HepG2 (cell line): ENCODE data around the gene TMEM98.

ENCODE experiments used
- ISX ChIP-seq: sonication (generic); formaldehyde crosslinking; conservative IDR thresholded peaks from 2 replicates; pipeline ENCODE4 v1.5.0; 2020; ENCODE audit warnings: missing genetic modification reagents
- JUND ChIP-seq: sonication (generic); formaldehyde crosslinking; IDR thresholded peaks from 2 replicates; pipeline ENCODE4 v1.8.0; 2022; ENCODE audit warnings: mild to moderate bottlenecking, missing genetic modification reagents
- KAT8 ChIP-seq: IDR thresholded peaks from 2 replicates; pipeline ENCODE4 v1.6.1; 2016; ENCODE audit warnings: missing genetic modification reagents, missing compliant biosample characterization
- POGZ ChIP-seq: sonication (generic); formaldehyde crosslinking; IDR thresholded peaks from 2 replicates; pipeline ENCODE4 v1.4.0; 2020; ENCODE audit warnings: mild to moderate bottlenecking, missing genetic modification reagents
- RXRA ChIP-seq: sonication (generic); formaldehyde crosslinking; IDR thresholded peaks from 2 replicates; pipeline ENCODE4 v1.5.1; 2020; ENCODE audit warnings: missing genetic modification reagents
- ZNF224 ChIP-seq: sonication (generic); formaldehyde crosslinking; IDR thresholded peaks from 2 replicates; pipeline ENCODE4 v1.5.0; 2020; ENCODE audit warnings: mild to moderate bottlenecking, missing genetic modification reagents
- TF ChIP-seq, protein P1 (sequence below): sonication (generic); formaldehyde crosslinking; IDR thresholded peaks from 2 replicates; pipeline ENCODE4 v1.5.0; 2020; ENCODE audit warnings: missing genetic modification reagents
- TF ChIP-seq, protein P2 (sequence below): sonication (generic); formaldehyde crosslinking; IDR thresholded peaks from 2 replicates; pipeline ENCODE4 v1.4.0; 2020; ENCODE audit warnings: missing genetic modification reagents

GRCh38 chr17:32909787-32910369, 18.1 kb upstream of the TMEM98 start:
- TF ChIP-seq ZNF224: no peak
- no peak for TF ChIP-seq KAT8 (CRISPR knock-in tag)
- TF ChIP-seq, protein P1, sequence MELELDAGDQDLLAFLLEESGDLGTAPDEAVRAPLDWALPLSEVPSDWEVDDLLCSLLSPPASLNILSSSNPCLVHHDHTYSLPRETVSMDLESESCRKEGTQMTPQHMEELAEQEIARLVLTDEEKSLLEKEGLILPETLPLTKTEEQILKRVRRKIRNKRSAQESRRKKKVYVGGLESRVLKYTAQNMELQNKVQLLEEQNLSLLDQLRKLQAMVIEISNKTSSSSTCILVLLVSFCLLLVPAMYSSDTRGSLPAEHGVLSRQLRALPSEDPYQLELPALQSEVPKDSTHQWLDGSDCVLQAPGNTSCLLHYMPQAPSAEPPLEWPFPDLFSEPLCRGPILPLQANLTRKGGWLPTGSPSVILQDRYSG (CRISPR knock-in tag): no peak
- no peak for TF ChIP-seq POGZ
- no peak for TF ChIP-seq ISX
- TF ChIP-seq, protein P2, sequence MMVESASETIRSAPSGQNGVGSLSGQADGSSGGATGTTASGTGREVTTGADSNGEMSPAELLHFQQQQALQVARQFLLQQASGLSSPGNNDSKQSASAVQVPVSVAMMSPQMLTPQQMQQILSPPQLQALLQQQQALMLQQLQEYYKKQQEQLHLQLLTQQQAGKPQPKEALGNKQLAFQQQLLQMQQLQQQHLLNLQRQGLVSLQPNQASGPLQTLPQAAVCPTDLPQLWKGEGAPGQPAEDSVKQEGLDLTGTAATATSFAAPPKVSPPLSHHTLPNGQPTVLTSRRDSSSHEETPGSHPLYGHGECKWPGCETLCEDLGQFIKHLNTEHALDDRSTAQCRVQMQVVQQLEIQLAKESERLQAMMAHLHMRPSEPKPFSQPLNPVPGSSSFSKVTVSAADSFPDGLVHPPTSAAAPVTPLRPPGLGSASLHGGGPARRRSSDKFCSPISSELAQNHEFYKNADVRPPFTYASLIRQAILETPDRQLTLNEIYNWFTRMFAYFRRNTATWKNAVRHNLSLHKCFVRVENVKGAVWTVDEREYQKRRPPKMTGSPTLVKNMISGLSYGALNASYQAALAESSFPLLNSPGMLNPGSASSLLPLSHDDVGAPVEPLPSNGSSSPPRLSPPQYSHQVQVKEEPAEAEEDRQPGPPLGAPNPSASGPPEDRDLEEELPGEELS: no peak
- TF ChIP-seq RXRA (CRISPR knock-in tag): no peak
- TF ChIP-seq JUND: no peak
